ENCODE data around the gene ATAD3B.
"Not testable (repeated sequence)": the region's sequence is repeated elsewhere in the genome, so short reads cannot be mapped to it uniquely, and the experiment has no call there.

GRCh38 chr1:1526476-1526875 is 54.9 kb downstream of the ATAD3B start:
- not testable (repeated sequence) for TF ChIP-seq MYB (IDR thresholded peaks at IDR 0.05; ENCODE audit: borderline replicate concordance, low read depth, low read length); ZNF274 (IDR thresholded peaks at IDR 0.05; ENCODE audit: insufficient read depth, insufficient read length); ZSCAN29 (IDR thresholded peaks at IDR 0.05); KDM1A (IDR thresholded peaks at IDR 0.05; ENCODE audit: borderline replicate concordance); PBX3 (IDR thresholded peaks at IDR 0.05; ENCODE audit: insufficient replicate concordance, low read depth, low read length)
